ENCODE results near the gene ZNF580. TPM values are rescaled to one million over a fixed set of nuclear protein-coding genes. Genes with fewer than 3 reads are reported as not detected.

Gene ZNF580
- total and polyA plus RNA-seq, 2 of the 13 experiments (the other 11 are each of a cell fraction or from before 2014, with no cell fraction given): 4.4 to 6.0 TPM

GRCh38 chr19:55660404-55660803 is 19.6 kb downstream of the ZNF580 start:
- no peak overlapping the region for H3K4me3 ChIP-seq (replicated peaks in 1 of 3; ENCODE audit: insufficient read depth in 1 of 3, low read depth in 2 of 3, low read length in 3 of 3)
- no peak overlapping the region for H3K9ac ChIP-seq (ENCODE audit: insufficient read depth, low read depth, low read length)
- peaks cover 67% of the 10 kb centered on the region for H3K79me2 ChIP-seq (ENCODE audit: insufficient read depth, low read length)
- 97% methylated on average over 10 of the region's 12 CpGs for whole genome bisulfite sequencing (ENCODE audit: low lambda C conversion rate)
- ATAC-seq (no peak), DNase-seq (ENCODE audit: low spot score) (no peak), FAIRE-seq (no peak)
- H3K27ac ChIP-seq (ENCODE audit: extremely low read length, insufficient read depth, low read length): no peak overlapping the region
- POLR2A ChIA-PET: no interaction called here
- peaks cover 24% of the 10 kb centered on the region for H3K4me1 ChIP-seq (ENCODE audit: insufficient read depth, low read length)
- in situ Hi-C loops (cut with HindIII; ENCODE audit: extremely low pct_ligation_motif_present, low pct_unique_long_range_greater_than_20kb): no loop called here
- H4K20me1 ChIP-seq (ENCODE audit: insufficient read depth, low read length): peaks cover 52% of the 10 kb centered on the region
- CTCF ChIA-PET (ENCODE audit: low intra/inter-chr PET ratio, low total read pairs): no interaction called here
- H2AFZ ChIP-seq (ENCODE audit: low read length): no peak overlapping the region
- peaks cover 37 to 60% of the 10 kb centered on the region in 2 experiments for H3K36me3 ChIP-seq (replicated peaks in 1 of 2; ENCODE audit: control insufficient read depth in 1 of 2, insufficient read depth in 2 of 2, low read length in 2 of 2)
- BruUV-seq (replicated peaks): no TSS peak
- H3K4me2 ChIP-seq (ENCODE audit: low read depth, low read length): no peak overlapping the region
- no peaks in the 10 kb centered on the region; a peak in 1 of 5 replicates for H3K27me3 ChIP-seq (ENCODE audit: control insufficient read depth in 1 of 2, insufficient read depth in 2 of 2, low read length in 2 of 2)
- intact Hi-C loops (cut with micrococcal nuclease; ENCODE audit: unreplicated experiment): no loop called here
- TF ChIP-seq ZNF784 (CRISPR knock-in tag; IDR thresholded peaks at IDR 0.05; ENCODE audit: borderline replicate concordance): no peak
- no peak for TF ChIP-seq ZBED4 (CRISPR knock-in tag; IDR thresholded peaks at IDR 0.05; ENCODE audit: borderline replicate concordance)
- TF ChIP-seq MNT (IDR thresholded peaks at IDR 0.05): no peak
- TF ChIP-seq ZNF747 (CRISPR knock-in tag; IDR thresholded peaks at IDR 0.05; ENCODE audit: borderline replicate concordance): no peak
- no peak for TF ChIP-seq ATM (IDR thresholded peaks at IDR 0.05; ENCODE audit: borderline replicate concordance)
- no peak for TF ChIP-seq ZBTB8A (CRISPR knock-in tag; IDR thresholded peaks at IDR 0.05; ENCODE audit: borderline replicate concordance, low read depth)
- no peak for TF ChIP-seq CREM (IDR thresholded peaks at IDR 0.05)
- no peak for TF ChIP-seq CREM (CRISPR knock-in tag; IDR thresholded peaks at IDR 0.05)
- TF ChIP-seq ZBTB43 (CRISPR knock-in tag; conservative IDR thresholded peaks at IDR 0.05): no peak
- no peak for TF ChIP-seq ZFP82 (CRISPR knock-in tag; IDR thresholded peaks at IDR 0.05; ENCODE audit: borderline replicate concordance)
- H3K9me3 ChIP-seq (ENCODE audit: low read length): no peaks in the 10 kb centered on the region
